K562 (cell line): ENCODE results near the gene UBQLNL. TPM values are rescaled to one million over a fixed set of nuclear protein-coding genes. Genes with fewer than 3 reads are reported as not detected.

Experiments
- CREB3L1 ChIP-seq: fragments of 450-650 bp; IDR thresholded peaks from 2 replicates; pipeline ENCODE4 v1.6.1; 2014; ENCODE audit warnings: low read depth, mild to moderate bottlenecking, moderate library complexity, borderline replicate concordance
- KDM2B ChIP-seq: fragments of 250-450 bp; sonication (Bioruptor Pico); IDR thresholded peaks from 2 replicates; pipeline ENCODE4 v1.8.0; 2021; ENCODE audit warnings: mild to moderate bottlenecking, moderate library complexity
- MTA2 ChIP-seq: fragments of 450-650 bp; IDR thresholded peaks from 2 replicates; pipeline ENCODE4 v1.6.1; 2016; ENCODE audit warnings: low read depth
- RAD21 ChIP-seq, 2 experiments: fragments of 250-450 bp in 1 of 2; fragments of 450-650 bp in 1 of 2; sonication (Bioruptor Pico) in 1 of 2; formaldehyde crosslinking in 1 of 2; IDR thresholded peaks in 1 of 2; conservative IDR thresholded peaks in 1 of 2; 2 replicates each; pipeline versions ENCODE4 v1.4.0 to v1.8.0; 2020 to 2022; ENCODE audit warnings: mild to moderate bottlenecking in 2 of 2, moderate library complexity in 1 of 2
- RHOXF2B ChIP-seq: fragments of 250-450 bp; sonication (Bioruptor Pico); conservative IDR thresholded peaks from 2 replicates; pipeline ENCODE4 v1.5.1; 2021
- TEAD4 ChIP-seq, 2 experiments: sonication (generic) in 1 of 2; formaldehyde crosslinking in 1 of 2; IDR thresholded peaks; 2 replicates each; pipeline versions ENCODE4 v1.6.1 to v1.8.0; 2012 to 2022; ENCODE audit warnings: borderline replicate concordance in 1 of 2, inconsistent platforms in 1 of 2, low read length in 1 of 2, mild to moderate bottlenecking in 1 of 2, missing genetic modification reagents in 1 of 2
- ZBTB17 ChIP-seq: fragments of 450-650 bp; formaldehyde crosslinking; IDR thresholded peaks from 2 replicates; pipeline ENCODE4 v1.4.0; 2020; ENCODE audit warnings: mild to moderate bottlenecking
- ZNF197 ChIP-seq: fragments of 200-800 bp; sonication (Bioruptor generic); IDR thresholded peaks from 2 replicates; pipeline ENCODE4 v1.6.1; 2016; ENCODE audit warnings: low read depth, missing genetic modification characterization, missing compliant biosample characterization
- ZNF253 ChIP-seq: fragments of 250-450 bp; sonication (Bioruptor Pico); conservative IDR thresholded peaks from 2 replicates; pipeline ENCODE4 v1.6.1; 2021; ENCODE audit warnings: mild to moderate bottlenecking
- ZNF311 ChIP-seq: fragments of 250-450 bp; sonication (Bioruptor Pico); IDR thresholded peaks from 2 replicates; pipeline ENCODE4 v1.4.0; 2020; ENCODE audit warnings: mild to moderate bottlenecking, moderate library complexity
- ZNF395 ChIP-seq: fragments of 200-800 bp; sonication (Bioruptor generic); IDR thresholded peaks from 2 replicates; pipeline ENCODE4 v1.6.1; 2017; ENCODE audit warnings: missing genetic modification characterization, missing compliant biosample characterization
- ZNF511 ChIP-seq: sonication (generic); formaldehyde crosslinking; IDR thresholded peaks from 2 replicates; pipeline ENCODE4 v1.8.0; 2022; ENCODE audit warnings: mild to moderate bottlenecking, missing genetic modification reagents
- ZNF561 ChIP-seq: fragments of 450-650 bp; formaldehyde crosslinking; conservative IDR thresholded peaks from 2 replicates; pipeline ENCODE4 v1.4.0; 2020; ENCODE audit warnings: mild to moderate bottlenecking, moderate library complexity
- ZNF609 ChIP-seq: sonication (generic); formaldehyde crosslinking; IDR thresholded peaks from 2 replicates; pipeline ENCODE4 v1.8.1; 2023; ENCODE audit warnings: missing genetic modification reagents, mild to moderate bottlenecking, borderline replicate concordance
- ZNF76 ChIP-seq: fragments of 250-450 bp; sonication (Bioruptor Pico); IDR thresholded peaks from 2 replicates; pipeline ENCODE4 v1.4.0; 2020; ENCODE audit warnings: mild to moderate bottlenecking, moderate library complexity, borderline replicate concordance
- polyA plus RNA-seq, 8 experiments: library from polyadenylated mRNA; depleted of rRNA in 4 of 8; stranded (reverse) in 5 of 8; unstranded in 3 of 8; fragments of >200 nt; fragmentation: Nextera tagmentation in 2 of 8; fragmentation: Illumina TruSeq in 1 of 8; extraction: Ambion mirVana in 2 of 8; extraction: Trizol in 1 of 8; gene quantifications; 2 replicates each; pipeline versions ENCODE4 v1.2.1 to v1.2.3, GENCODE V29; 2011 to 2014; ENCODE audit warnings: inconsistent platforms in 1 of 8, missing spikeins in 1 of 8
- total RNA-seq, 7 experiments: library from RNA; depleted of rRNA in 6 of 7; stranded (reverse); fragments of >200 nt in 6 of 7; fragmentation: Illumina TruSeq in 2 of 7; extraction: Trizol in 2 of 7; gene quantifications; 2 replicates each; pipeline versions ENCODE4 v1.2.1 to v1.2.3, GENCODE V29; 2011 to 2021; ENCODE audit warnings: low replicate concordance in 1 of 7
- TF ChIP-seq, protein P1 (sequence below): sonication (generic); formaldehyde crosslinking; IDR thresholded peaks from 2 replicates; pipeline ENCODE4 v1.8.0; 2022; ENCODE audit warnings: mild to moderate bottlenecking, missing genetic modification reagents, borderline replicate concordance

The UBQLNL gene
- total and polyA plus RNA-seq, 9 of the 15 experiments (the other 6 are each of a cell fraction or from before 2014, with no cell fraction given): 0.07 to 0.27 (median 0.14) TPM

DNA sequence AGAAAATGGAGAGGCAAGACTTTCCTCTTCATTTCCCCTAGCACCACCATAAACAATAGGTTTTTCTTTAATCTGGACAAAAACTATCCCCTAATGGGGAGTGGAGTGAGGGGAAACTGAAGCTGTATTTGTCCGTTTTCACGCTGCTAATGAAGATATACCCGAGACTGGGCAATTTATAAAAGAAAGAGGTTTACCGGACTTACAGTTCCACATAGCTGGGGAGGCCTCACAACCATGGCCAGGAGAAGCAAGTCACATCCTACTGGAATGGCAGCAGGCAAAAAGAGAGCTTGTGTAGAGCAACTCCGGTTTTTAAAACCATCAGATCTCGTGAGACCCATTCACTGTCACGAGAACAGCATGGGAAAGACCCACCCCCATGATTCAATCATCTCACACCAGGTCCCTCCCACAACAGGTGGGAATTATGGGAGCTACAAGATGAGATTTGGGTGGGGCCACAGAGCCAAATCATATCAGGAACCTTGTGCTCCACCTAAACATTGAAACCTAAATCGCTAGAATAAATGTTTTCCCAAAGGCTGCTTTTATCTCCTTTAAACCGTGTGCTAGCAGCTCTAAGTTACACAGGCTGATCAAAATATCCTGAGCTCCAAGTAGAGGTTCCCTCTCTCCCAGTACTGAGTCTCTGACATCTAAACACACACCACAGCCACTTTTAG, 11.0 kb downstream of the UBQLNL start (continued):
- no peak for TF ChIP-seq ZNF609 (CRISPR knock-in tag)
- TF ChIP-seq CREB3L1: peak; percentile 96
- no peak for TF ChIP-seq ZNF76
- TF ChIP-seq ZNF311: no peak
- TF ChIP-seq ZNF253: no peak
- no peak for TF ChIP-seq ZNF395 (CRISPR knock-in tag)
- no peak for TF ChIP-seq KDM2B (CRISPR knock-in tag)
- TF ChIP-seq RAD21 (CRISPR knock-in tag; conservative IDR thresholded peaks at IDR 0.05 in 1 of 2, IDR thresholded peaks at IDR 0.05 in 1 of 2): no peak
- no peak for TF ChIP-seq RHOXF2B (CRISPR knock-in tag)
- no peak for TF ChIP-seq ZNF197 (CRISPR knock-in tag)
- TF ChIP-seq TEAD4 (IDR thresholded peaks at IDR 0.05; ENCODE audit: low read length): peak; percentile 46; the same call in 1 of the 2 replicates
- no peak for TF ChIP-seq TEAD4 (CRISPR knock-in tag; IDR thresholded peaks at IDR 0.05; ENCODE audit: borderline replicate concordance)
- no peak for TF ChIP-seq ZNF561 (CRISPR knock-in tag)
- TF ChIP-seq, protein P1, sequence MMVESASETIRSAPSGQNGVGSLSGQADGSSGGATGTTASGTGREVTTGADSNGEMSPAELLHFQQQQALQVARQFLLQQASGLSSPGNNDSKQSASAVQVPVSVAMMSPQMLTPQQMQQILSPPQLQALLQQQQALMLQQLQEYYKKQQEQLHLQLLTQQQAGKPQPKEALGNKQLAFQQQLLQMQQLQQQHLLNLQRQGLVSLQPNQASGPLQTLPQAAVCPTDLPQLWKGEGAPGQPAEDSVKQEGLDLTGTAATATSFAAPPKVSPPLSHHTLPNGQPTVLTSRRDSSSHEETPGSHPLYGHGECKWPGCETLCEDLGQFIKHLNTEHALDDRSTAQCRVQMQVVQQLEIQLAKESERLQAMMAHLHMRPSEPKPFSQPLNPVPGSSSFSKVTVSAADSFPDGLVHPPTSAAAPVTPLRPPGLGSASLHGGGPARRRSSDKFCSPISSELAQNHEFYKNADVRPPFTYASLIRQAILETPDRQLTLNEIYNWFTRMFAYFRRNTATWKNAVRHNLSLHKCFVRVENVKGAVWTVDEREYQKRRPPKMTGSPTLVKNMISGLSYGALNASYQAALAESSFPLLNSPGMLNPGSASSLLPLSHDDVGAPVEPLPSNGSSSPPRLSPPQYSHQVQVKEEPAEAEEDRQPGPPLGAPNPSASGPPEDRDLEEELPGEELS (CRISPR knock-in tag): no peak
- no peak for TF ChIP-seq ZNF511
- TF ChIP-seq MTA2: no peak
- no peak for TF ChIP-seq ZBTB17
